Brain microvascular endothelial cell (primary cell): Measurements from ENCODE around the gene ASF1B.
"Not testable (repeated sequence)": the region's sequence is repeated elsewhere in the genome, so short reads cannot be mapped to it uniquely, and the experiment has no call there.

Experiments
- DNase-seq: peaks from one replicate; pipeline ENCODE4 v3.0.0-alpha.2; 2020
- H3K27ac ChIP-seq: fragments of 250-450 bp; sonication (Bioruptor Pico); 2 replicates; pipeline ENCODE4 v1.5.1; 2020; ENCODE audit warnings: mild to moderate bottlenecking, moderate library complexity
- H3K27me3 ChIP-seq: fragments of 250-450 bp; sonication (Bioruptor Pico); replicated peaks from 2 replicates; pipeline ENCODE4 v1.5.1; 2020; ENCODE audit warnings: mild to moderate bottlenecking
- H3K36me3 ChIP-seq: fragments of 250-450 bp; sonication (Bioruptor Pico); replicated peaks from 2 replicates; pipeline ENCODE4 v1.5.1; 2020; ENCODE audit warnings: mild to moderate bottlenecking
- H3K4me3 ChIP-seq: 2 replicates; pipeline ENCODE4 v1.5.1; 2011; ENCODE audit warnings: low read depth, mild to moderate bottlenecking, control low read depth, low read length, moderate library complexity
- CTCF ChIP-seq: IDR thresholded peaks from 2 replicates; pipeline ENCODE4 v1.5.1; 2011; ENCODE audit warnings: low read depth, mild to moderate bottlenecking, moderate library complexity, low read length, control low read depth, inconsistent platforms; ENCODE audit errors: missing control alignments
- in situ Hi-C: cut with HindIII; loops from 2 replicates; pipeline ENCODE4 v1.10.0; 2017; ENCODE audit warnings: low sequenced_read_pairs, low pct_ligation_motif_present

The ASF1B gene

DNA sequence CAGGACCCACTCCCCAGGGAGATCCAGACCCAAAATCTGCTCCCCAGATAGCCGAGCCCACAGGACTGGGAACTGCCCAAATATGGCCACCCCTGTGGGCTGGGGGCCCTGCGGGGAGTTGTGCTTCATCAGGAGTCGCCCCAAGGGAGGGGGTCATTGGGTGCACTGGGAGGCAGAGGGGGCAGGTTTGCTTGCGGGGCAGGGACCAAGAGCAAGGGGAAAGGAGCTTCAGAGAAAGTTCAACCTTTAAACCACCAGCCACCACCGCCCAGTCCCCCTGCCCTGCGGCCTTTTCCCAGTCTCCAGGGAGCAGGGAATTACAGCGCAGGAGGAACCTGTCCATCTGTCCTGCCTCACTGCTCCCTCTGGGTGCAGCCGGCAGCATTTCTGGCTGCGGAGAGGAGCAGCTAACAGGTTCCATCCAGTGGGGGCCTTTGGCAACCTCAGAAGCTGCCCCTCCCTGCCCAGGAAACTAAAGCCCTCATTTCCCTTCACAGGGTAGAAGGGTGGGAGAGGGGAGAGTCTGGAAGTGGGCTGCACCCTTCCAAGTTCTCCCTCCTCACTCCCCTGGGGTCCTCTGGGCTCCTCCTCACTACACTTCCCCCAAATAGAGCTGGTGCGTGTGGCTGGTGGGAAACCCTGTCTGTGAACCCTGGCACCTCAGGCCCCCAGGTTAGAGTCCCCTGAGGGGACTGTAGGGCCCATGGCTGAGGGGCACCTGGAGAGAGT lies 13.8 kb upstream of the ASF1B start:
- no peak overlapping the region for H3K4me3 ChIP-seq

GRCh38 chr19:14149509-14149994 lies 13.2 kb upstream of the ASF1B start:
- no peak for DNase-seq
- Histone ChIP-seq H3K27me3 (no peaks in the 10 kb centered on the region), H3K4me3 (no peak overlapping the region), H3K36me3 (peaks cover 6% of the 10 kb centered on the region), H3K27ac (no peak overlapping the region)
- no peak for TF ChIP-seq CTCF
- in situ Hi-C loops, result no loop called here

More for the DNA sequence above, 13.8 kb upstream of the ASF1B start:
- TF ChIP-seq CTCF, result no peak
- no peak overlapping the region for H3K27ac ChIP-seq
- H3K36me3 ChIP-seq, result peaks cover 9% of the 10 kb centered on the region
- in situ Hi-C loops, result no loop called here
- DNase-seq, result no peak
- H3K27me3 ChIP-seq, result no peaks in the 10 kb centered on the region

GRCh38 chr19:14148751-14149410 lies 12.5 kb upstream of the ASF1B start:
- no peak overlapping the region for H3K4me3 ChIP-seq
- H3K27ac ChIP-seq, result no peak overlapping the region
- peaks cover 6% of the 10 kb centered on the region for H3K36me3 ChIP-seq
- H3K27me3 ChIP-seq, result no peaks in the 10 kb centered on the region
- in situ Hi-C loops, result no loop called here
- DNase-seq, result no peak
- TF ChIP-seq CTCF, result no peak

DNA sequence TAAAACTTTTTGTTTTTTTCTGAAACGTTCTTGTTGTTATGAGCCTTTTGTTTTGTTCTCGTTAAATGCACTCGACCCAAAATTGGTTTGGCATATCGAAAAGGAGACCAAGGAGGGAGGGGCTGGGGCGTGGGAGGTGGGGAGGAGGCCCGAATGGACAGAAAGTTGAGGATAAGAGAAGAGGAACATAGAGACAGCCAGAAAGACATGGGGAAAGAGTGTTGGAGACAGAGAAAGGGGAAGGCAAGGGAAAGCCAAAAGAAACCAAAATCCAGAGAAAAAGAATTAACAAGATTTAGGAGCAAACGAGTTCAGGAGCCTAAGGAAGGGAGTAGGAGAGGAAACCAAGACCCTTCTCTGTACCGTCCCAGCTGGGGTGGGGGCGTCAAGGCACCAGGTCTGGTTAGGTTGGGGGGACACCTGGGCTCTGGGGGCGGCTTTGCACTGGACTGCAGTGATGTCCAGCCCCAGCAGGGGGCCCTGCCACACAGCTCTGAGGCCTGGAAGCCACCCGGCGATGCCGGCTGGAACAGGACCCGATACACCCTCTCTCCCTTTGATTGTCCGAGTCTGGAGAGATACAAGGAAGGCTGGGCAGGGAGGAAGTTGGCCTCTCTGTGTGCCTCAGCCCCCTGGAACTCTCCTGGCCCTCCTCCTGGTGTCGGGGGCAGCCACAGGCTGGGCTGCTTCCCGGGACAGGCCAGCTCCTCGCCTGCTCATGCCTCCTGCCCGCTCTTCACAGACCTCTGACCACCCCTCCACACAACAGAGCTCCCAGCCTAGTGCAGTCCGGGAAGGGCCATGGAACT lies 11.6 kb upstream of the ASF1B start:
- peak; percentile 98 for TF ChIP-seq CTCF
- Histone ChIP-seq H3K27me3 (no peaks in the 10 kb centered on the region), H3K4me3 (no peak overlapping the region), H3K36me3 (peaks cover 6% of the 10 kb centered on the region), H3K27ac (no peak overlapping the region)
- peak; percentile 46 for DNase-seq
- in situ Hi-C loops, result no loop called here

DNA sequence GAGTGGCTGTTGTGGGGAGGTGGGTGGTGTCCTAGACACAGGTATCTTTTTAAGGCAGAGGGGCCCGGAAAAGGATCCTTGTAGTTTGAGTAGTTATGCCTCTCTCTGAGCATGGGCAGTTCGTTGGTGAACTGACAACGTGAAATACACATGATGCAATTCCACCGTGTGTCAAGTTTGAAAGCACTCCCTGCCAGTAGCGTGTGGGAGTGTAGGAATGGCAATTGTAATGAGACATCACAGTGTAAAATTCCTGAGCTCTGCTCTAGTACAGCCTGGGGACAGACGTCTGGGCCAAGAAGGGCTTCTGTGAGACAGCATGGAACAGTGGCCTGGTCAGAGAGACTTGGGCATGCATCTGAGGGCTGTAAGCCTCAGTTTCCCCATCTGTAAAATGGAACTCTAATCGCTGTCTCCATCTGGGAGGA lies 10.4 kb upstream of the ASF1B start:
- in situ Hi-C loops, result no loop called here
- Histone ChIP-seq H3K27me3 (no peaks in the 10 kb centered on the region), H3K27ac (peak overlapping the region; percentile 16), H3K36me3 (no peaks in the 10 kb centered on the region), H3K4me3 (no peak overlapping the region)
- no peak for TF ChIP-seq CTCF
- DNase-seq, result peak; percentile 75

DNA sequence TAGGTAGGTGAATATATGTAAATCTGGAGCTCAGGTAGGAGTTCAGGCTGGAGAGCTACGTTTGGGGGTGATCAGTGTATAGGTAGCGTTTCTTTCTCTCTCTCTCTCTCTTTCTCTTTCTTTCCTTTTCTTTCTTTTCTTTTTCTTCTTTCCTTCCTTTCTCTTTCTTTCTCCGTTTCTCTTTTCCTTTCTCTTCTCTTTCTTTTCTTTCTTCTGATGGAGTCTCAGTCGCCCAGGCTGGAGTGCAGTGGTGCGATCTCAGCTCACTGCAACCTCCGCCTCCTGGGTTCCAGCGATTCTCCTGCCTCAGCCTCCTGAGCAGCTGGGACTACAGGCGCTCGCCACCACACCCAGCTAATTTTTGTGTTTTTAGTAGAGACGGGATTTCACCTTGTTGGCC lies 9.8 kb upstream of the ASF1B start:
- DNase-seq, in situ Hi-C loops, H3K27me3 ChIP-seq, H3K27ac ChIP-seq, H3K36me3 ChIP-seq, H3K4me3 ChIP-seq: not testable (repeated sequence)
